B cell (primary cell): ENCODE results near the gene CDH19.

ENCODE experiments used
- CTCF ChIP-seq: fragments of 200-600 bp; IDR thresholded peaks from one replicate; pipeline ENCODE4 v1.8.0; 2022; ENCODE audit warnings: antibody characterized with exemption, mild to moderate bottlenecking
- EZH2 ChIP-seq: IDR thresholded peaks from 2 replicates; pipeline ENCODE4 v1.6.1; 2012; ENCODE audit warnings: borderline replicate concordance, low read depth, mild to moderate bottlenecking, moderate library complexity, low read length; ENCODE audit not compliant: insufficient read depth, poor library complexity, severe bottlenecking

- TF ChIP-seq EZH2 (no peak), CTCF (no peak)
Observed at GRCh38 chr18:66575263-66575662, 28.6 kb downstream of the CDH19 start.
